HEK293 (cell line): ENCODE measurements around the gene KATNAL2.

Experiments used
- CTCF ChIA-PET: fragments of 350-600 bp; formaldehyde crosslinking; extraction: SDS; loops from one replicate; lab custom pipeline; 2021; ENCODE audit warnings: antibody characterized with exemption; lab: Yijun Ruan, JAX
- POLR2A ChIA-PET: fragments of 300-600 bp; formaldehyde crosslinking; extraction: SDS; loops from one replicate; lab custom pipeline; 2020; ENCODE audit warnings: antibody characterized with exemption, inconsistent platforms; lab: Yijun Ruan, JAX
- H3K27ac ChIP-seq: fragments of 200-500 bp; sonication (Bioruptor generic); 2 replicates; pipeline ENCODE4 v1.5.1; 2014; ENCODE audit warnings: low read depth, low read length, control low read depth, inconsistent platforms; ENCODE audit errors: extremely low read depth
- H3K36me3 ChIP-seq, 2 experiments: fragments of 200-500 bp in 1 of 2; sonication (Bioruptor generic) in 1 of 2; 1 replicate in 1 of 2; 2 replicates in 1 of 2; pipeline ENCODE4 v1.5.1; 2014 to 2017; ENCODE audit warnings: inconsistent platforms in 2 of 2, low read length in 2 of 2; ENCODE audit not compliant: control insufficient read depth in 2 of 2, insufficient read depth in 1 of 2
- H3K4me1 ChIP-seq: fragments of 200-500 bp; sonication (Bioruptor generic); 2 replicates; pipeline ENCODE4 v1.5.1; 2014; ENCODE audit warnings: mild to moderate bottlenecking, low read length, inconsistent platforms; ENCODE audit not compliant: control insufficient read depth, insufficient read depth
- H3K4me3 ChIP-seq: 2 replicates; pipeline ENCODE4 v1.5.1; 2011; ENCODE audit warnings: low read depth, mild to moderate bottlenecking, control low read depth, low read length, moderate library complexity
- H3K9me3 ChIP-seq: fragments of 200-500 bp; sonication (Bioruptor generic); 2 replicates; pipeline ENCODE4 v1.5.1; 2014; ENCODE audit warnings: low read depth, low read length, inconsistent platforms; ENCODE audit not compliant: control insufficient read depth, insufficient read depth
- CTCF ChIP-seq: fragments of 450-650 bp; formaldehyde crosslinking; IDR thresholded peaks from 2 replicates; pipeline ENCODE4 v1.5.1; 2016; ENCODE audit warnings: missing biosample characterization, missing genetic modification characterization
- ELK4 ChIP-seq: IDR thresholded peaks from 2 replicates; pipeline ENCODE4 v1.6.1; 2011; ENCODE audit warnings: mild to moderate bottlenecking, low read depth, low read length, borderline replicate concordance
- GLI4 ChIP-seq: fragments of 450-650 bp; formaldehyde crosslinking; IDR thresholded peaks from 2 replicates; pipeline ENCODE4 v1.5.1; 2016; ENCODE audit warnings: missing biosample characterization, missing genetic modification characterization
- HIC1 ChIP-seq: fragments of 450-650 bp; formaldehyde crosslinking; IDR thresholded peaks from 2 replicates; pipeline ENCODE4 v1.5.1; 2016; ENCODE audit warnings: missing biosample characterization, missing genetic modification characterization
- HOXC10 ChIP-seq: sonication (generic); formaldehyde crosslinking; IDR thresholded peaks from 2 replicates; pipeline ENCODE4 v1.8.1; 2023; ENCODE audit warnings: mild to moderate bottlenecking, missing genetic modification reagents
- HOXD13 ChIP-seq: sonication (generic); formaldehyde crosslinking; IDR thresholded peaks from 2 replicates; pipeline ENCODE4 v1.8.0; 2022; ENCODE audit warnings: missing genetic modification reagents, borderline replicate concordance
- INSM2 ChIP-seq: fragments of 450-650 bp; formaldehyde crosslinking; IDR thresholded peaks from 2 replicates; pipeline ENCODE4 v1.5.1; 2016; ENCODE audit warnings: missing biosample characterization, missing genetic modification characterization
- KLF10 ChIP-seq: fragments of 450-650 bp; IDR thresholded peaks from 2 replicates; pipeline ENCODE4 v1.5.1; 2018; ENCODE audit warnings: missing biosample characterization, mild to moderate bottlenecking, missing genetic modification characterization
- SETDB1 ChIP-seq: IDR thresholded peaks from one replicate; pipeline ENCODE4 v1.6.1; 2017; ENCODE audit warnings: mild to moderate bottlenecking, low read length, moderate library complexity, mixed read lengths; ENCODE audit not compliant: insufficient read length
- TRIM28 ChIP-seq: IDR thresholded peaks from 2 replicates; pipeline ENCODE4 v1.6.1; 2011; ENCODE audit warnings: low read length, control low read depth, borderline replicate concordance
- TSHZ1 ChIP-seq: fragments of 450-650 bp; formaldehyde crosslinking; IDR thresholded peaks from 2 replicates; pipeline ENCODE4 v1.5.1; 2016; ENCODE audit warnings: missing biosample characterization, missing genetic modification characterization, borderline replicate concordance
- YY2 ChIP-seq: fragments of 450-650 bp; formaldehyde crosslinking; IDR thresholded peaks from 2 replicates; pipeline ENCODE4 v1.5.1; 2016; ENCODE audit warnings: missing biosample characterization, missing genetic modification characterization
- ZNF155 ChIP-seq: fragments of 450-650 bp; formaldehyde crosslinking; IDR thresholded peaks from 2 replicates; pipeline ENCODE4 v1.5.1; 2016; ENCODE audit warnings: missing biosample characterization, missing genetic modification characterization
- ZNF362 ChIP-seq: fragments of 450-650 bp; formaldehyde crosslinking; IDR thresholded peaks from 2 replicates; pipeline ENCODE4 v1.5.1; 2016; ENCODE audit warnings: missing biosample characterization, missing genetic modification characterization
- ZNF37A ChIP-seq: fragments of 450-650 bp; IDR thresholded peaks from 2 replicates; pipeline ENCODE4 v1.5.1; 2018; ENCODE audit warnings: missing biosample characterization, missing genetic modification characterization
- ZNF501 ChIP-seq: fragments of 450-650 bp; formaldehyde crosslinking; IDR thresholded peaks from 2 replicates; pipeline ENCODE4 v1.5.1; 2016; ENCODE audit warnings: missing biosample characterization, missing genetic modification characterization
- ZNF768 ChIP-seq: fragments of 450-650 bp; formaldehyde crosslinking; IDR thresholded peaks from 2 replicates; pipeline ENCODE4 v1.5.1; 2018; ENCODE audit warnings: missing biosample characterization, mild to moderate bottlenecking, missing genetic modification characterization

Gene KATNAL2

GRCh38 chr18:46877329-46877987 is 39.9 kb upstream of the KATNAL2 start:
- no peaks in the 10 kb centered on the region; the same call in 1 of the 2 replicates for H3K9me3 ChIP-seq
- ChIA-PET CTCF (no interaction called here), POLR2A (no interaction called here)
- H3K36me3 ChIP-seq: peaks cover 4 to 22% of the 10 kb centered on the region in 2 experiments
- TF ChIP-seq SETDB1: peak; percentile 91
- peak; percentile 70; the same call in 1 of the 2 replicates for TF ChIP-seq TRIM28
- TF ChIP-seq YY2 (tag by site-specific recombination): no peak
- no peak overlapping the region for H3K27ac ChIP-seq
- no peak overlapping the region for H3K4me3 ChIP-seq
- no peaks in the 10 kb centered on the region for H3K4me1 ChIP-seq

GRCh38 chr18:46883180-46883579 is 34.2 kb upstream of the KATNAL2 start:
- TF ChIP-seq HOXD13 (no peak), KLF10 (no peak), CTCF (tag by site-specific recombination) (no peak), HIC1 (tag by site-specific recombination) (no peak), GLI4 (tag by site-specific recombination) (no peak), ZNF37A (no peak), ZNF362 (tag by site-specific recombination) (no peak), TSHZ1 (no peak), ZNF155 (tag by site-specific recombination) (no peak), INSM2 (tag by site-specific recombination) (no peak), ZNF768 (tag by site-specific recombination) (no peak), HOXC10 (CRISPR knock-in tag) (no peak), ZNF501 (tag by site-specific recombination) (no peak), ELK4 (no peak)
- TF ChIP-seq, all 188 proteins: peak for 0
- no peaks in the 10 kb centered on the region for H3K4me1 ChIP-seq
- no peaks in the 10 kb centered on the region for H3K9me3 ChIP-seq
- H3K36me3 ChIP-seq: peaks cover 4 to 8% of the 10 kb centered on the region in 2 experiments; a peak in 2 of 3 replicates
- H3K4me3 ChIP-seq: no peak overlapping the region
- CTCF ChIA-PET: interaction anchor here (0.6 kb wide), 1 partner anchor 75 kb away, joined by 3 read pairs; no protein-coding TSS in a partner anchor
- no peak overlapping the region for H3K27ac ChIP-seq
- POLR2A ChIA-PET: no interaction called here
